Common myeloid progenitor, CD34-positive (primary cell): ENCODE results near the gene GRM4.

ENCODE experiments used
- CTCF ChIA-PET: fragments of 350-600 bp; sonication (Branson Sonifier 250); formaldehyde crosslinking; loops from one replicate; lab custom pipeline; 2021; ENCODE audit warnings: antibody characterized with exemption; lab: Charles Lee
- POLR2A ChIA-PET: fragments of 350-600 bp; sonication (Branson Sonifier 250); formaldehyde crosslinking; loops from one replicate; lab custom pipeline; 2021; ENCODE audit warnings: antibody characterized with exemption; lab: Charles Lee
- DNase-seq, 3 donors: peaks; one replicate each; pipeline versions ENCODE4 v3.0.0 to v3.0.0-alpha.2; 2013
- H3K27ac ChIP-seq, 2 experiments: 1 replicate in 1 of 2; 2 replicates in 1 of 2; pipeline ENCODE4 v1.7.0; 2013; ENCODE audit warnings: inconsistent platforms in 2 of 2, low read length in 2 of 2, mild to moderate bottlenecking in 2 of 2, low read depth in 1 of 2, moderate library complexity in 1 of 2; ENCODE audit not compliant: severe bottlenecking in 2 of 2, insufficient read depth in 1 of 2, poor library complexity in 1 of 2
- H3K27me3 ChIP-seq, 5 experiments: replicated peaks in 2 of 5; 1 replicate in 3 of 5; 2 replicates in 2 of 5; pipeline versions ENCODE4 v1.6.1 to v1.7.0; 2013; ENCODE audit warnings: low read length in 4 of 5, mild to moderate bottlenecking in 2 of 5, moderate library complexity in 2 of 5, inconsistent platforms in 1 of 5; ENCODE audit not compliant: insufficient read depth in 5 of 5, control insufficient read depth in 4 of 5
- H3K36me3 ChIP-seq, 4 experiments: 1 replicate in 2 of 4; 2 replicates in 2 of 4; pipeline versions ENCODE4 v1.6.1 to v1.7.0; 2013; ENCODE audit warnings: low read length in 3 of 4, control low read depth in 1 of 4, mild to moderate bottlenecking in 1 of 4; ENCODE audit not compliant: control insufficient read depth in 4 of 4, insufficient read depth in 4 of 4
- H3K4me1 ChIP-seq, 4 experiments: 1 replicate in 3 of 4; 2 replicates in 1 of 4; pipeline versions ENCODE4 v1.6.1 to v1.7.1; 2013; ENCODE audit warnings: low read length in 3 of 4, mild to moderate bottlenecking in 3 of 4, control low read depth in 1 of 4, inconsistent platforms in 1 of 4, moderate library complexity in 1 of 4; ENCODE audit not compliant: control insufficient read depth in 4 of 4, insufficient read depth in 4 of 4; ENCODE audit errors: control extremely low read depth in 1 of 4
- H3K4me3 ChIP-seq, 7 experiments: 1 replicate in 4 of 7; 2 replicates in 3 of 7; pipeline versions ENCODE4 v1.5.1 to v1.7.0; 2013; ENCODE audit warnings: mild to moderate bottlenecking in 7 of 7, low read length in 6 of 7, moderate library complexity in 6 of 7, inconsistent platforms in 2 of 7, low read depth in 2 of 7, control low read depth in 1 of 7; ENCODE audit not compliant: insufficient read depth in 4 of 7, control insufficient read depth in 1 of 7; ENCODE audit errors: extremely low read depth in 1 of 7
- H3K9me3 ChIP-seq, 5 experiments: 1 replicate in 4 of 5; 2 replicates in 1 of 5; pipeline versions ENCODE4 v1.6.1 to v1.7.1; 2013; ENCODE audit warnings: low read length in 4 of 5, mild to moderate bottlenecking in 2 of 5, inconsistent platforms in 1 of 5, low read depth in 1 of 5, moderate library complexity in 1 of 5; ENCODE audit not compliant: control insufficient read depth in 4 of 5, insufficient read depth in 2 of 5; ENCODE audit errors: control extremely low read depth in 1 of 5
- WGBS: methylation state at CpG from one replicate; pipeline ENCODE4 v1.1.5; 2013; ENCODE audit not compliant: insufficient coverage; 5-methylcytosine and 5-hydroxymethylcytosine counted together

The GRM4 gene

GRCh38 chr6:34120953-34121675 lies 24.8 kb downstream of the GRM4 start:
- no peak overlapping the region for H3K27ac ChIP-seq
- DNase-seq: no peak
- CTCF ChIA-PET: interaction anchor here (1.4 kb wide), 1 partner anchor 45 kb away, joined by 3 read pairs; no protein-coding TSS in a partner anchor
- WGBS: 62% methylated on average over 11 of the region's 13 CpGs
- H3K27me3 ChIP-seq: peaks cover 0 to 10% (median 6%) of the 10 kb centered on the region in 5 experiments
- no peaks in the 10 kb centered on the region for H3K36me3 ChIP-seq
- no peaks in the 10 kb centered on the region for H3K9me3 ChIP-seq
- POLR2A ChIA-PET: no interaction called here
- no peaks in the 10 kb centered on the region for H3K4me1 ChIP-seq
- no peak overlapping the region for H3K4me3 ChIP-seq

GRCh38 chr6:34115915-34116314 lies 30.0 kb downstream of the GRM4 start:
- no peaks in the 10 kb centered on the region for H3K36me3 ChIP-seq
- no peaks in the 10 kb centered on the region for H3K4me1 ChIP-seq
- H3K9me3 ChIP-seq: no peaks in the 10 kb centered on the region
- DNase-seq: no peak
- CTCF ChIA-PET: no interaction called here
- POLR2A ChIA-PET: interaction anchor here (0.9 kb wide), 1 partner anchor 10 kb away, joined by 3 read pairs; no protein-coding TSS in a partner anchor
- H3K27me3 ChIP-seq: peaks cover 0 to 21% (median 4%) of the 10 kb centered on the region in 5 experiments
- no peak overlapping the region for H3K4me3 ChIP-seq
- WGBS: 95% methylated on average over 9 of the region's 11 CpGs
- no peak overlapping the region for H3K27ac ChIP-seq

GRCh38 chr6:34115403-34115795 lies 30.5 kb downstream of the GRM4 start:
- no peaks in the 10 kb centered on the region for H3K4me1 ChIP-seq
- POLR2A ChIA-PET: interaction anchor here (0.9 kb wide), 1 partner anchor 11 kb away, joined by 3 read pairs; no protein-coding TSS in a partner anchor
- 47% methylated on average over 10 of the region's 10 CpGs for WGBS
- no peaks in the 10 kb centered on the region for H3K9me3 ChIP-seq
- DNase-seq: peak; percentile 25 to 69 (median 64)
- no peaks in the 10 kb centered on the region for H3K36me3 ChIP-seq
- H3K4me3 ChIP-seq: no peak overlapping the region
- CTCF ChIA-PET: no interaction called here
- peaks cover 0 to 21% (median 4%) of the 10 kb centered on the region in 5 experiments for H3K27me3 ChIP-seq
- H3K27ac ChIP-seq: no peak overlapping the region

GRCh38 chr6:34114695-34115402 lies 31.0 kb downstream of the GRM4 start:
- WGBS: 77% methylated on average over 14 of the region's 16 CpGs
- no peaks in the 10 kb centered on the region for H3K36me3 ChIP-seq
- no peaks in the 10 kb centered on the region for H3K4me1 ChIP-seq
- H3K9me3 ChIP-seq: no peaks in the 10 kb centered on the region
- POLR2A ChIA-PET: interaction anchor here (0.9 kb wide), 1 partner anchor 11 kb away, joined by 3 read pairs; no protein-coding TSS in a partner anchor
- H3K4me3 ChIP-seq: no peak overlapping the region
- no peak overlapping the region for H3K27ac ChIP-seq
- peaks cover 0 to 22% (median 4%) of the 10 kb centered on the region in 5 experiments for H3K27me3 ChIP-seq
- CTCF ChIA-PET: interaction anchor here (1.2 kb wide), 1 partner anchor 11 kb away, joined by 4 read pairs; no protein-coding TSS in a partner anchor
- no peak for DNase-seq

GRCh38 chr6:34113532-34113931 lies 32.4 kb downstream of the GRM4 start:
- ChIA-PET POLR2A (no interaction called here), CTCF (interaction anchor here (1.2 kb wide), 1 partner anchor 12 kb away, joined by 4 read pairs; no protein-coding TSS in a partner anchor)
- no peak overlapping the region for H3K27ac ChIP-seq
- no peak overlapping the region for H3K4me3 ChIP-seq
- no peak for DNase-seq
- H3K4me1 ChIP-seq: no peaks in the 10 kb centered on the region
- WGBS: 57% methylated on average over 2 of the region's 3 CpGs
- H3K36me3 ChIP-seq: no peaks in the 10 kb centered on the region
- peaks cover 0 to 22% (median 4%) of the 10 kb centered on the region in 5 experiments for H3K27me3 ChIP-seq
- no peaks in the 10 kb centered on the region for H3K9me3 ChIP-seq

- H3K36me3 ChIP-seq: no peaks in the 10 kb centered on the region
These were observed 33.8 kb downstream of the GRM4 start for GRCh38 chr6:34112126-34112525.

More at GRCh38 chr6:34112126-34112525, 33.8 kb downstream of the GRM4 start:
- Histone ChIP-seq H3K9me3 (no peaks in the 10 kb centered on the region), H3K4me3 (no peak overlapping the region), H3K4me1 (no peaks in the 10 kb centered on the region), H3K27me3 (peaks cover 0 to 21% (median 2%) of the 10 kb centered on the region in 5 experiments), H3K27ac (no peak overlapping the region)
- DNase-seq: no peak
- WGBS: 71% methylated on average over 5 of the region's 5 CpGs
- ChIA-PET POLR2A (no interaction called here), CTCF (no interaction called here)
